Fibroblast of villous mesenchyme (primary cell): ENCODE results near the gene PTK7. TPM values are rescaled to one million over a fixed set of nuclear protein-coding genes. Genes with fewer than 3 reads are reported as not detected.

Source experiments
- DNase-seq: peaks from one replicate; pipeline ENCODE4 v3.0.0-alpha.2; 2010; ENCODE audit warnings: low read depth
- H3K4me3 ChIP-seq: 2 replicates; pipeline ENCODE4 v1.5.1; 2011; ENCODE audit warnings: low read depth, mild to moderate bottlenecking, low read length
- CTCF ChIP-seq: IDR thresholded peaks from 2 replicates; pipeline ENCODE4 v1.5.1; 2012; ENCODE audit warnings: low read depth, mild to moderate bottlenecking, low read length; ENCODE audit not compliant: insufficient read depth
- total RNA-seq: library from RNA; depleted of rRNA; stranded (reverse); fragments of >200 nt; gene quantifications from 2 replicates; pipeline ENCODE4 v1.2.3, GENCODE V29; 2012

The PTK7 gene
- total RNA-seq, 1 donor = 199 TPM

DNA sequence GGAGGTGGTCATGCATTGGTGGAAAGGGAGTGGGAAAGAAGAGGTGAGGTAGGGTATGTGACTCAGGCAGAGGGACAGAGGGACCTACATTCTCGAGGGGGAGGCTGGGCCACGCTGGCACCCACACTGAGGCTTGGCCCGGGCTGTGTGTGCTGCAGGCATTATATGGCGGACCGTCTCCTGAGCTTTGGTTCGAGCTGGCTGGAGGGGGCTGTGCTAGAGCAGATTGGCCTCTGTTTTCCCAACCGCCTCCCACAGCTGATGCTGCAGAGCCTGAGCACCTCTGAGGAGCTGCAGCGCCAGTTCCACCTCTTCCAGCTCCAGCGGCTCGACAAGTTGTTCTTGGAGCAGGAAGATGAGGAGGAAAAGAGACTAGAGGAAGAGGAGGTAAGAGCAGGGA, 129.7 kb downstream of the PTK7 start:
- TF ChIP-seq CTCF = no peak
- H3K4me3 ChIP-seq = no peak overlapping the region

GRCh38 chr6:43207286-43207685, 131.2 kb downstream of the PTK7 start:
- TF ChIP-seq CTCF = no peak
- DNase-seq = no peak
- no peak overlapping the region for H3K4me3 ChIP-seq

More for the DNA sequence above, 129.7 kb downstream of the PTK7 start:
- no peak for DNase-seq

Other genes starting within 250 kb of the PTK7 start
- 117 and 157 TPM in 2 replicates for gene RPL7L1, start 196.7 kb upstream of the PTK7 start, total RNA-seq
- gene PTCRA, start 160.3 kb upstream of the PTK7 start, total RNA-seq = not detected in 2 replicates
- 26.7 and 36.7 TPM in 2 replicates for gene CNPY3, start 146.8 kb upstream of the PTK7 start, total RNA-seq
- gene GNMT, start 115.6 kb upstream of the PTK7 start, total RNA-seq = 0.32 TPM in 1 of 2 replicates, not detected in the other
- 26.4 and 41.0 TPM in 2 replicates for gene PEX6, start 97.1 kb upstream of the PTK7 start, total RNA-seq
- 34.8 and 47.5 TPM in 2 replicates for gene PPP2R5D, start 91.7 kb upstream of the PTK7 start, total RNA-seq
- gene MEA1, start 62.4 kb upstream of the PTK7 start, total RNA-seq = 60.0 and 68.9 TPM in 2 replicates
- gene KLHDC3, start 62.1 kb upstream of the PTK7 start, total RNA-seq = 92.1 and 93.3 TPM in 2 replicates
- 114 and 125 TPM in 2 replicates for gene RRP36, start 54.7 kb upstream of the PTK7 start, total RNA-seq
- 46.1 and 54.8 TPM in 2 replicates for gene CUL7, start 22.5 kb upstream of the PTK7 start, total RNA-seq
- gene MRPL2, start 16.9 kb upstream of the PTK7 start, total RNA-seq = 20.7 and 23.8 TPM in 2 replicates
- 16.0 and 16.1 TPM in 2 replicates for gene KLC4, start 16.7 kb upstream of the PTK7 start, total RNA-seq
- 36.4 and 43.6 TPM in 2 replicates for gene SRF, start 95.0 kb downstream of the PTK7 start, total RNA-seq
- gene CUL9, start 105.9 kb downstream of the PTK7 start, total RNA-seq = 23.3 and 27.7 TPM in 2 replicates
- gene DNPH1, start 153.2 kb downstream of the PTK7 start, total RNA-seq = 21.6 and 41.9 TPM in 2 replicates
- gene TTBK1, start 167.2 kb downstream of the PTK7 start, total RNA-seq = not detected in 2 replicates
- not detected in 2 replicates for gene SLC22A7, start 221.9 kb downstream of the PTK7 start, total RNA-seq
- gene CRIP3, start 232.5 kb downstream of the PTK7 start, total RNA-seq = not detected in 2 replicates